GM23248 (cell line): ENCODE measurements around the gene PKHD1. TPM values are rescaled to one million over a fixed set of nuclear protein-coding genes. Genes with fewer than 3 reads are reported as not detected.

ENCODE experiments used
- DNase-seq: peaks from one replicate; pipeline ENCODE4 v3.0.0-alpha.2; 2015
- H2AFZ ChIP-seq: fragments of 200-600 bp; sonication (generic); 2 replicates; pipeline ENCODE4 v1.6.1; 2016; ENCODE audit warnings: antibody characterized with exemption
- H3F3A ChIP-seq: fragments of 200-600 bp; sonication (generic); 2 replicates; pipeline ENCODE4 v1.6.1; 2016; ENCODE audit warnings: mild to moderate bottlenecking, antibody characterized with exemption, mixed run types; ENCODE audit not compliant: insufficient read depth
- H3K27ac ChIP-seq: fragments of 200-600 bp; sonication (generic); 2 replicates; pipeline ENCODE4 v1.5.1; 2016; ENCODE audit warnings: mild to moderate bottlenecking
- H3K27me3 ChIP-seq: fragments of 200-600 bp; sonication (generic); replicated peaks from 2 replicates; pipeline ENCODE4 v1.6.1; 2016; ENCODE audit warnings: mild to moderate bottlenecking; ENCODE audit not compliant: insufficient read depth
- H3K36me3 ChIP-seq: fragments of 200-600 bp; sonication (generic); 2 replicates; pipeline ENCODE4 v1.6.1; 2016; ENCODE audit warnings: low read depth, mild to moderate bottlenecking
- H3K4me1 ChIP-seq: fragments of 200-600 bp; sonication (generic); 2 replicates; pipeline ENCODE4 v1.6.1; 2016; ENCODE audit warnings: mild to moderate bottlenecking; ENCODE audit not compliant: insufficient read depth
- H3K4me2 ChIP-seq: fragments of 200-600 bp; sonication (generic); one replicate; pipeline ENCODE4 v1.6.1; 2016; ENCODE audit warnings: mild to moderate bottlenecking; ENCODE audit not compliant: unreplicated experiment
- H3K4me3 ChIP-seq: fragments of 200-600 bp; sonication (generic); 2 replicates; pipeline ENCODE4 v1.5.1; 2016; ENCODE audit warnings: mild to moderate bottlenecking
- H3K79me2 ChIP-seq: fragments of 200-600 bp; sonication (generic); 2 replicates; pipeline ENCODE4 v1.6.1; 2016; ENCODE audit warnings: mild to moderate bottlenecking; ENCODE audit not compliant: insufficient read depth
- H3K9ac ChIP-seq: fragments of 200-600 bp; sonication (generic); 2 replicates; pipeline ENCODE4 v1.6.1; 2016; ENCODE audit warnings: mild to moderate bottlenecking
- H3K9me2 ChIP-seq: fragments of 200-600 bp; sonication (generic); 2 replicates; pipeline ENCODE4 v1.6.1; 2016; ENCODE audit warnings: mixed run types, mild to moderate bottlenecking, moderate library complexity; ENCODE audit not compliant: insufficient read depth
- H3K9me3 ChIP-seq: fragments of 200-600 bp; sonication (generic); one replicate; pipeline ENCODE4 v1.6.1; 2017; ENCODE audit warnings: low read depth
- H4K20me1 ChIP-seq: fragments of 200-600 bp; sonication (generic); 2 replicates; pipeline ENCODE4 v1.6.0; 2016; ENCODE audit not compliant: insufficient read depth
- EZH2 ChIP-seq: fragments of 200-600 bp; sonication (generic); IDR thresholded peaks from 2 replicates; pipeline ENCODE4 v1.6.1; 2018; ENCODE audit warnings: antibody characterized with exemption, mild to moderate bottlenecking; ENCODE audit not compliant: insufficient read depth, poor library complexity, severe bottlenecking
- EZH2phosphoT487 ChIP-seq: fragments of 200-600 bp; sonication (generic); IDR thresholded peaks from 2 replicates; pipeline ENCODE4 v1.6.1; 2018; ENCODE audit warnings: antibody characterized with exemption, moderate library complexity, mild to moderate bottlenecking, low read depth; ENCODE audit not compliant: insufficient read depth
- WGBS, 2 experiments: methylation state at CpG; one replicate each; pipeline ENCODE4 v1.1.6; 2015 to 2017; ENCODE audit warnings: low lambda C conversion rate in 2 of 2, low coverage in 1 of 2; ENCODE audit errors: missing lambda C conversion rate in 2 of 2; 5-methylcytosine and 5-hydroxymethylcytosine counted together
- in situ Hi-C: fragments of 300-500 bp; cut with MboI; formaldehyde crosslinking; loops from 2 replicates; pipeline ENCODE4 v1.15.0; 2020
- polyA plus RNA-seq: library from polyadenylated mRNA; unstranded; fragments of >200 nt; fragmentation: Nextera tagmentation; extraction: Ambion mirVana; gene quantifications from 2 replicates; pipeline ENCODE4 v1.2.1, GENCODE V29; 2016
- total RNA-seq: library from RNA; depleted of rRNA; stranded (reverse); fragments of >200 nt; shearing (Covaris generic); gene quantifications from 2 replicates; pipeline ENCODE4 v1.2.3, GENCODE V29; 2014

The PKHD1 gene
- total and polyA plus RNA-seq, 2 experiments from 2014 or later = not detected

DNA sequence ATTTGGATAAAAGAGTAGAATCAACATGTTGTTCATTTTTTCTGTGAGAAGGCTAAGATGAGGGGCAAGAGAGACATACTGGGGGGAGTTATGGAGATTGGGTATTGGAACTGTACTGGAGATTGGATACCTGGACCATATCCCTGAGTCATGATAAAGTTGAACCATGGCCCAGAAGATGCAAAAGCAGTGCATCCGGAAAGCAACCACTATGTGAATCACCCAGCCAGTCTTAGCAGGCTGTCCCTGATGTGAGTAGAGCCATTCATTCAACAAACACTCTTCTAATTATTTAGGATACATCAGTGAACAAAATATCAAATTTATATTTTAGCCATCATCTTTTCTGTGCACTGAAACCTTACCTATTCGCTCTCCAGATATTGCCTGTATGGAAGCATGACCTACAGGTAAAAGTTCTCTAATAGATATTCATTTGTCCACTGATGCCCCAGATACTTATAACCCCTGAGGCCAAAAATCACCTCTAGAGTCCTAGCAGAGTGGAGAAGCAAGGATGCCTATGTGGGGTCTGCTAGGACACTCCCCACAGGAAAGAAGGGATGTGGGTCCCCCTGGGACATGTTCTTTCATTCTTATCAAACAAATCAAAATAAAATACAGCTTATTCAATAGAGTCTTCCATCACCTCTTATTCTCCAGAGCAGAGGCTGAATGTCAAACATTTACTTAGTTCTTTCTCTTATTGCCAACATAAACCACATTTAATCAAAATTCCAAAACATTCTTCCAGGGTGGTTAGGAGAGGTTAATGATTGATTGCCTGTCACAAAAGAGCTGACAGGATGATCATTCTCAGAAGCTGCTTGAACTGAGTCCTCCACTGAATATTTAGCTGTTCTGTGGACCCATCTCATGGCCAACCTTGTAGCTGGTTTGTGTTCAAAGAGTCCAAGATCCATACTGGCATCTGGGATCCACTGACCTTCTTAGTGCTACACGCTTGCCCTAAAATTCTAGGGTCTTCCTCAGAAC, 37.0 kb upstream of the PKHD1 start:
- in situ Hi-C loops = no loop called here

DNA sequence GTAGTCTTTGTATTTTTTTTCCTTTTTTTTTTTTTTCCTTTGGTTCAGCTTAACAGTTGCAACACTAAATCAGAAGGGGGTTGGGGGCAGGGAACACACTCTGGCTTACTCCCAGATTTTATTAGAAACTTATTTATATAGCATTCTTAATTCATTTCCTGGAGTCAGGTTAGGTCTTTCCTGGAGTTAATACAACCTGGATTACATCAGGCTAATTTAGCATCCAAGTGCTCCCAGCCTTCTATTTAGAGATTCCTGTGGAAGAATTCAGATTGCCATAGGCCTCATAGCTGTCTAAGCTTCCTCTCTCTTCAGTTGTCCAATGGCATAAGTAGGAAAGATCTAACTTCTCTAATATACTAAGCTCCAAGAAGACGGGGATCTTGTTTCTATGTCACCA, 35.8 kb upstream of the PKHD1 start:
- Histone ChIP-seq H4K20me1 (no peaks in the 10 kb centered on the region), H3F3A (no peaks in the 10 kb centered on the region), H3K4me2 (no peak overlapping the region), H3K27ac (no peak overlapping the region), H3K36me3 (no peaks in the 10 kb centered on the region), H3K9ac (no peak overlapping the region), H3K4me1 (no peaks in the 10 kb centered on the region), H2AFZ (no peak overlapping the region), H3K4me3 (no peak overlapping the region), H3K9me3 (no peaks in the 10 kb centered on the region), H3K79me2 (no peaks in the 10 kb centered on the region), H3K9me2 (no peaks in the 10 kb centered on the region), H3K27me3 (no peaks in the 10 kb centered on the region)
- no peak for TF ChIP-seq EZH2phosphoT487
- WGBS, 2 experiments = 27 to 32% methylated on average over 1 of the region's 1 CpG
- no peak for DNase-seq
- in situ Hi-C loops = no loop called here

More for the DNA sequence above, 37.0 kb upstream of the PKHD1 start:
- no peak overlapping the region for H3K27ac ChIP-seq
- H3K9ac ChIP-seq = no peak overlapping the region
- H3K9me3 ChIP-seq = no peaks in the 10 kb centered on the region
- H3K9me2 ChIP-seq = no peaks in the 10 kb centered on the region
- H4K20me1 ChIP-seq = no peaks in the 10 kb centered on the region
- TF ChIP-seq EZH2phosphoT487 (no peak), EZH2 (no peak)
- no peaks in the 10 kb centered on the region for H3K36me3 ChIP-seq
- H3K4me1 ChIP-seq = no peaks in the 10 kb centered on the region
- WGBS, 2 experiments = 38 to 52% methylated on average over 3 of the region's 3 CpGs
- H3K4me2 ChIP-seq = no peak overlapping the region
- no peaks in the 10 kb centered on the region for H3F3A ChIP-seq
- H2AFZ ChIP-seq = no peak overlapping the region
- no peak for DNase-seq
- no peaks in the 10 kb centered on the region for H3K79me2 ChIP-seq
- no peak overlapping the region for H3K4me3 ChIP-seq
- no peaks in the 10 kb centered on the region for H3K27me3 ChIP-seq

DNA sequence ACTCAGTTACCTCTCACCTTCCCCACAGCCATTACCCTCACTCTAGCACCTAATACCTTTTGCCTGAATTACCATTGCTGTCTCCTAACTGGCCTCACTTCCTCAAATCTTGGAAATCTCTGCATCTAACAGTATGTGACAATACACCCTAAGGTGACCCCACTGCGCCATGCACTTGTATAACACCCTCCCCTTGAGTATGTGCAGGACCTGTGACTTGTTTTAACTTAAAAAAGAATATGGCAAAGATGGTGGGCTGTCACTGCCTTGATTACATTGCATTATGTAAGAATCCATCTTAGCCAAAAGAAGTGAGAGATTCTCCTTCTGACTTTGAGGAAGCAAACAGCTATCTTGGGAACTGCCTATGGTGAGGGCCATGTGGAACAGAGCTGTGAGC, 29.9 kb upstream of the PKHD1 start:
- 0 to 5% methylated on average over 1 of the region's 1 CpG for WGBS, 2 experiments

DNA sequence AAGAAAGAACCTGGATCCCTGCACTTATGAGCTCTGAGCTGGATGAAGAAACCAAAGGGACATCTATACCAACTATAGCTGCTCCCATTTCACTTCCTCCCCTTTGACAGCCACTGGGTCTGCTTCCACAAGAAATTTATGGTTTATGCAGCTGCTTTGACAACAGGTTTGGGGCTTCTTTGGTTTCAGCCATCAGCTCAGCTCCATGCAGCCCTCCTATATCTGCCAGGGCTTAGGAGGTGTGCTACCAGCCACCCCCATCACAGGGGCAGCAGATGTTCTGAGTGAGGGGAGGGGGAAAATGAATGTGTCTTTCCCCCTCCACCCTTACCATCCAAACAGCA, 29.2 kb upstream of the PKHD1 start:
- no peak for DNase-seq
- H3K79me2 ChIP-seq = no peaks in the 10 kb centered on the region
- H3K9me3 ChIP-seq = no peaks in the 10 kb centered on the region
- H3K9me2 ChIP-seq = no peaks in the 10 kb centered on the region
- H2AFZ ChIP-seq = no peak overlapping the region
- H3K27me3 ChIP-seq = no peaks in the 10 kb centered on the region
- H4K20me1 ChIP-seq = no peaks in the 10 kb centered on the region
- H3K4me1 ChIP-seq = no peaks in the 10 kb centered on the region
- in situ Hi-C loops = no loop called here
- H3K4me3 ChIP-seq = no peak overlapping the region
- no peak overlapping the region for H3K9ac ChIP-seq
- H3K27ac ChIP-seq = no peak overlapping the region
- no peaks in the 10 kb centered on the region for H3K36me3 ChIP-seq
- no peaks in the 10 kb centered on the region for H3F3A ChIP-seq
- H3K4me2 ChIP-seq = no peak overlapping the region
- no peak for TF ChIP-seq EZH2
- TF ChIP-seq EZH2phosphoT487 = no peak

More for the DNA sequence above, 29.9 kb upstream of the PKHD1 start:
- H3K4me3 ChIP-seq = no peak overlapping the region
- H3K9ac ChIP-seq = no peak overlapping the region
- H3K27ac ChIP-seq = no peak overlapping the region
- H3K4me2 ChIP-seq = no peak overlapping the region
- no peaks in the 10 kb centered on the region for H3F3A ChIP-seq
- TF ChIP-seq EZH2phosphoT487 (no peak), EZH2 (no peak)
- no peak overlapping the region for H2AFZ ChIP-seq
- no peaks in the 10 kb centered on the region for H4K20me1 ChIP-seq
- no peaks in the 10 kb centered on the region for H3K27me3 ChIP-seq
- no peaks in the 10 kb centered on the region for H3K79me2 ChIP-seq
- no peaks in the 10 kb centered on the region for H3K9me3 ChIP-seq
- H3K4me1 ChIP-seq = no peaks in the 10 kb centered on the region
- in situ Hi-C loops = no loop called here
- no peak for DNase-seq
- no peaks in the 10 kb centered on the region for H3K9me2 ChIP-seq
- H3K36me3 ChIP-seq = no peaks in the 10 kb centered on the region
